Tibial nerve (tissue), 4 donors: Measurements from ENCODE around the gene CGNL1.

Source experiments
- EP300 ChIP-seq, 2 donors: sonication (generic); formaldehyde crosslinking; IDR thresholded peaks; one replicate each; pipeline ENCODE4 v1.6.1; 2017; ENCODE audit warnings: antibody characterized with exemption in 2 of 2, mild to moderate bottlenecking in 1 of 2
- POLR2A ChIP-seq, 2 donors: fragments of 450-650 bp; IDR thresholded peaks; one replicate each; pipeline ENCODE4 v1.6.1; 2017; ENCODE audit warnings: antibody characterized with exemption in 2 of 2, mild to moderate bottlenecking in 2 of 2, moderate library complexity in 2 of 2
- TF ChIP-seq, protein P1 (sequence below), 5 experiments: fragments of 200-600 bp in 3 of 5; fragments of 450-650 bp in 2 of 5; sonication (generic) in 3 of 5; IDR thresholded peaks; one replicate each; pipeline ENCODE4 v1.5.1; 2016 to 2019; ENCODE audit warnings: antibody characterized with exemption in 5 of 5, mild to moderate bottlenecking in 3 of 5, moderate library complexity in 2 of 5

DNA sequence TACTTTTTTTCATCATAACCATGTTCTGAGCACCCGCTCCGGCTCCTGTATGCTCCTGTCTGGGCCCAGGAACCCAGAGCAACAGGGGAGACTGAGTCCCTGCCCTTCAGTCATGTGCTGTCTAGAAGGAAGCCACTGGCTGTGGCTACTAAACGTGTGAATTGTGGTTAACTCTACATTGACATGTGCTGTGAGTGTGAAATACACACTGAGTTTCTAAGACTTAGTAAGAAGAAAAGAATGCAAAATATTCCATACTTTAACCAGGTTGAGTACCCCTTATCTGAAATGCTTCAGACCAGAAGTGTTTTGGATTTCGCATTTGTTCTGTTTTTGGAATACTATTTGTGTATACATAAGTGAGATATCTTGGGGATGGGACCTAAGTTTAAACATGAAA lies 42.8 kb upstream of the CGNL1 start:
- TF ChIP-seq, protein P1, sequence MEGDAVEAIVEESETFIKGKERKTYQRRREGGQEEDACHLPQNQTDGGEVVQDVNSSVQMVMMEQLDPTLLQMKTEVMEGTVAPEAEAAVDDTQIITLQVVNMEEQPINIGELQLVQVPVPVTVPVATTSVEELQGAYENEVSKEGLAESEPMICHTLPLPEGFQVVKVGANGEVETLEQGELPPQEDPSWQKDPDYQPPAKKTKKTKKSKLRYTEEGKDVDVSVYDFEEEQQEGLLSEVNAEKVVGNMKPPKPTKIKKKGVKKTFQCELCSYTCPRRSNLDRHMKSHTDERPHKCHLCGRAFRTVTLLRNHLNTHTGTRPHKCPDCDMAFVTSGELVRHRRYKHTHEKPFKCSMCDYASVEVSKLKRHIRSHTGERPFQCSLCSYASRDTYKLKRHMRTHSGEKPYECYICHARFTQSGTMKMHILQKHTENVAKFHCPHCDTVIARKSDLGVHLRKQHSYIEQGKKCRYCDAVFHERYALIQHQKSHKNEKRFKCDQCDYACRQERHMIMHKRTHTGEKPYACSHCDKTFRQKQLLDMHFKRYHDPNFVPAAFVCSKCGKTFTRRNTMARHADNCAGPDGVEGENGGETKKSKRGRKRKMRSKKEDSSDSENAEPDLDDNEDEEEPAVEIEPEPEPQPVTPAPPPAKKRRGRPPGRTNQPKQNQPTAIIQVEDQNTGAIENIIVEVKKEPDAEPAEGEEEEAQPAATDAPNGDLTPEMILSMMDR (IDR thresholded peaks at IDR 0.05): no peak
- TF ChIP-seq EP300 (IDR thresholded peaks at IDR 0.05) (no peak), POLR2A (IDR thresholded peaks at IDR 0.05) (no peak)
